ENCODE measurements around the gene TSBP1.
"Not testable (repeated sequence)": the region's sequence is repeated elsewhere in the genome, so short reads cannot be mapped to it uniquely, and the experiment has no call there.

Gene TSBP1

DNA sequence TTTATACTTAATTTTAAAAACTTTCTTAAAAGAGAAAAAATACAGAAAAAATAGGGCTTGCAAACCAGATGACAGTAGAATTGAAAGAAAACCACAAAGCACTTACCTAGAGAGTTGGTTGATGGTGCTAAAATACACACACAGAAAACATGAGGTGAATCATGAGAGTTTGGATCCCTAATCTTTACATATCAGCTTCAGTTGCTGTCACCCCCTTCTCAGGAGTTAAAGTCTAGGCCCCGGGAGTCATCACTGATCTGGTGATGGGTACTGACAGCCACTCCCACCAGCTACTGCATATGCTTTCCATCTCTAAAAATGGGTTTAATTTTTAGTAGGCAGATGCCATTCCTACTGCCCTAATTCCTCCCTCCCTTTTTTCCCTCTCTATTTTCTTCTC lies 16.7 kb downstream of the TSBP1 start:
- Histone ChIP-seq H3K9me3 (no peaks in the 10 kb centered on the region), H3K27me3 (ENCODE audit: low read depth) (no peaks in the 10 kb centered on the region), H3K4me3 (no peak overlapping the region), H3K4me1 (no peaks in the 10 kb centered on the region), H3K36me3 (replicated peaks) (no peaks in the 10 kb centered on the region)
- in situ Hi-C loops (cut with MboI; ENCODE audit: low sequenced_read_pairs), result no loop called here
- no peak for DNase-seq (ENCODE audit: low spot score in 2 of 2)

DNA sequence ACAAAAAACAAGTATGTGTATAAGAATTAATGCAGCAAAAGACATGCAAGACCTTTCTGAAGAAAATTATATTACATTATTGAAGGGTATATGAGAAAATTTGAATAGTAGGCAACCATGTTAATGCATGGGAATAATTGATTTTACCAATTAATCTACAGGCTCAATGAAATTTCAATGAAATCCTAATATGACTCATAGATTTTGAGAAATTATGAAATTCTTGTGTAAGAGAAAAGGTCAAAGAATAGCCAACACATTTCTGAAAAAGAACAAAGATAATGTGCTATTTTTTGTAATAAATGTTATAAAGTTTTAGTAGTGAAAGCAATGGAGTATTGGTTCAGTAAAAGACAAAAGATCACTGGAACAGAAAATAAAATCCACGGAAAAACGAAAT lies 18.4 kb downstream of the TSBP1 start:
- in situ Hi-C loops (cut with MboI; ENCODE audit: low sequenced_read_pairs), result no loop called here
- DNase-seq (ENCODE audit: low spot score in 2 of 2), result no peak
- Histone ChIP-seq H3K27me3 (ENCODE audit: low read depth) (0 out of 2 replicates have a peak, but pooled peaks cover 1% of the 10 kb centered on the region), H3K9me3 (no peaks in the 10 kb centered on the region), H3K36me3 (replicated peaks) (no peaks in the 10 kb centered on the region), H3K4me3 (no peak overlapping the region), H3K4me1 (no peaks in the 10 kb centered on the region)

DNA sequence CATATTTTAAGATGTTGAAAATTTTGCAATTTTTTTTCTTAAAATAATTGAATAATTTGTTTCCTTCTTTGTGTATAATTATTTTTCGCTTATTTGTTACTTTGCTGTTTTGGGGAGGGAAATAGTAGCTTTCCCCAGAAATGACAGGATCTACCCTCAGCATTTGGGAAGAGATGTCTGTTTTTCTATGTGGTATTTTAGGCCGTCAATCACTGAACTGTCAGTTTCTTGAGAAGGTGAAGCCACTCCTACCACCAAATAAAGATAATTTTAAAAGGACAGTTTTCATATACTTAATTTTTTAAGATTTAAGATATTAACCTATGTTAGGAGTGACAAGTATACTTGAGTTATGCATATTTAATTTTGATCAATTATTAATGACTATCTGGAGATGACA lies 31.5 kb downstream of the TSBP1 start:
- no peaks in the 10 kb centered on the region for H3K4me1 ChIP-seq
- H3K9me3 ChIP-seq, result no peaks in the 10 kb centered on the region
- DNase-seq (ENCODE audit: low spot score in 2 of 2), result no peak
- no peak overlapping the region for H3K4me3 ChIP-seq
- H3K27me3 ChIP-seq (ENCODE audit: low read depth), result peaks cover 4% of the 10 kb centered on the region; the same call in 1 of the 2 replicates
- H3K36me3 ChIP-seq (replicated peaks), result no peaks in the 10 kb centered on the region; the same call in 1 of the 2 replicates
- in situ Hi-C loops (cut with MboI; ENCODE audit: low sequenced_read_pairs), result no loop called here

GRCh38 chr6:32337186-32337805 lies 34.4 kb downstream of the TSBP1 start:
- no peaks in the 10 kb centered on the region for H3K9me3 ChIP-seq
- no peak overlapping the region for H3K4me3 ChIP-seq
- no peaks in the 10 kb centered on the region for H3K4me1 ChIP-seq
- H3K36me3 ChIP-seq (replicated peaks), result no peaks in the 10 kb centered on the region
- in situ Hi-C loops (cut with MboI; ENCODE audit: low sequenced_read_pairs), result no loop called here
- no peak for DNase-seq (ENCODE audit: low spot score in 2 of 2)
- peaks cover 4% of the 10 kb centered on the region; the same call in 1 of the 2 replicates for H3K27me3 ChIP-seq (ENCODE audit: low read depth)

DNA sequence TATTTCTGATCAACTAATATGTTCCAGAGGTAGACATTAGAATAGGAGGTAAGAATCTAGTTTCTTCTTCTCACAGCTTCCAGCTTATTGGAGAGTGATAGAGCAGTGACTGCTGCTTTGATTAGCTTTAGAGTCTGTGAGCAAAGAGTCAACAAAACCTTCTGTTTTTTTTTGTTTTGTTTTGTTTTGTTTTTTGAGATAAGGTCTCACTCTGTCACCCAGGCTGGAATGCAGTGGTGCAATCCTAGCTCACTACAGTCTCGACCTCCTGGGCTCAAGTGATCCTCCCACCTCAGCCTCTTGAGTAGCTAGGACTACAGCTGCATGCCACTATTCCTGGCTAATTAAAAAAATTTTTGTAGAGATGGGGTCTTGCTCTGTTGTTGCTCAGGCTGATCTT lies 39.3 kb downstream of the TSBP1 start:
- no peaks in the 10 kb centered on the region for H3K4me1 ChIP-seq
- peaks cover 2% of the 10 kb centered on the region; the same call in 1 of the 2 replicates for H3K27me3 ChIP-seq (ENCODE audit: low read depth)
- in situ Hi-C loops (cut with MboI; ENCODE audit: low sequenced_read_pairs), result no loop called here
- H3K9me3 ChIP-seq, result no peaks in the 10 kb centered on the region
- no peak for DNase-seq (ENCODE audit: low spot score in 2 of 2)
- H3K36me3 ChIP-seq (replicated peaks), result no peaks in the 10 kb centered on the region
- H3K4me3 ChIP-seq, result no peak overlapping the region

- no peaks in the 10 kb centered on the region for H3K4me1 ChIP-seq
- no peak overlapping the region for H3K4me3 ChIP-seq
- no peaks in the 10 kb centered on the region for H3K9me3 ChIP-seq
- no peak for DNase-seq (ENCODE audit: low spot score in 2 of 2)
- H3K27me3 ChIP-seq (ENCODE audit: low read depth), result peaks cover 2% of the 10 kb centered on the region; the same call in 1 of the 2 replicates
- in situ Hi-C loops (cut with MboI; ENCODE audit: low sequenced_read_pairs), result no loop called here
- H3K36me3 ChIP-seq (replicated peaks), result no peaks in the 10 kb centered on the region
Observed at GRCh38 chr6:32329141-32329540, 42.6 kb downstream of the TSBP1 start.

DNA sequence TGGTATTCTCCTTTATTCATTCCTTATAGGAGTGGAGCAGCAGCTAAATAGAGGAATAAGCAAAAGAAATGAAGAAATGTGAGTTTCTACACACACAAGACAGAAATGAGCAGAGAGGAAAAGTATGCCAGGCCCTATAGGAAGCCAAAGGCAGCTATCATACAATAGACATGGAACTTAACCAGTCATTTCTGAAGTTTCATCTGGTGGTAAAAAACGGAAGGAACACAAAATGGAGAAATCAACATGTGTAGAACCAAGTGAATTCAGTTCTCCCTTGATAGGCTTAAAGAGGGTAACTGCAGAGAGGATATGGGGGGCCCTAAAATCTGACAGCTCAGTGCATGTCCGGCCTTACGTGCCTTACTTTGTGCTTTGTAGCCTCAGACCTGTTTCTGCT lies 44.6 kb downstream of the TSBP1 start:
- in situ Hi-C loops (cut with MboI; ENCODE audit: low sequenced_read_pairs), result no loop called here
- no peak for DNase-seq (ENCODE audit: low spot score in 2 of 2)

GRCh38 chr6:32318501-32318900 lies 53.2 kb downstream of the TSBP1 start:
- in situ Hi-C loops (cut with MboI; ENCODE audit: low sequenced_read_pairs), result no loop called here
- peak; percentile 81 to 93 for DNase-seq (ENCODE audit: low spot score in 2 of 2)
- Histone ChIP-seq H3K36me3 (replicated peaks) (no peaks in the 10 kb centered on the region), H3K27me3 (ENCODE audit: low read depth) (no peaks in the 10 kb centered on the region), H3K9me3 (no peaks in the 10 kb centered on the region), H3K4me3 (no peak overlapping the region), H3K4me1 (peaks cover 29% of the 10 kb centered on the region)

More for the DNA sequence above, 44.6 kb downstream of the TSBP1 start:
- Histone ChIP-seq H3K36me3 (replicated peaks) (no peaks in the 10 kb centered on the region), H3K9me3 (no peaks in the 10 kb centered on the region), H3K27me3 (ENCODE audit: low read depth) (peaks cover 2% of the 10 kb centered on the region; the same call in 1 of the 2 replicates), H3K4me1 (no peaks in the 10 kb centered on the region), H3K4me3 (no peak overlapping the region)

- H3K4me3 ChIP-seq, result no peak overlapping the region
- no peaks in the 10 kb centered on the region for H3K27me3 ChIP-seq (ENCODE audit: low read depth)
- in situ Hi-C loops (cut with MboI; ENCODE audit: low sequenced_read_pairs), result no loop called here
Observed at GRCh38 chr6:32317541-32317940, 54.2 kb downstream of the TSBP1 start.

GRCh38 chr6:32313964-32314363 lies 57.7 kb downstream of the TSBP1 start:
- Histone ChIP-seq H3K27me3 (ENCODE audit: low read depth) (no peaks in the 10 kb centered on the region), H3K36me3 (replicated peaks) (no peaks in the 10 kb centered on the region), H3K9me3 (no peaks in the 10 kb centered on the region), H3K4me1 (peaks cover 29% of the 10 kb centered on the region), H3K4me3 (no peak overlapping the region)
- in situ Hi-C loops (cut with MboI; ENCODE audit: low sequenced_read_pairs), result no loop called here
- DNase-seq (ENCODE audit: low spot score in 2 of 2), result no peak

More at GRCh38 chr6:32317541-32317940, 54.2 kb downstream of the TSBP1 start:
- Histone ChIP-seq H3K9me3 (no peaks in the 10 kb centered on the region), H3K4me1 (peaks cover 29% of the 10 kb centered on the region), H3K36me3 (replicated peaks) (no peaks in the 10 kb centered on the region)
- DNase-seq (ENCODE audit: low spot score in 2 of 2), result peak; percentile 40 to 81

DNA sequence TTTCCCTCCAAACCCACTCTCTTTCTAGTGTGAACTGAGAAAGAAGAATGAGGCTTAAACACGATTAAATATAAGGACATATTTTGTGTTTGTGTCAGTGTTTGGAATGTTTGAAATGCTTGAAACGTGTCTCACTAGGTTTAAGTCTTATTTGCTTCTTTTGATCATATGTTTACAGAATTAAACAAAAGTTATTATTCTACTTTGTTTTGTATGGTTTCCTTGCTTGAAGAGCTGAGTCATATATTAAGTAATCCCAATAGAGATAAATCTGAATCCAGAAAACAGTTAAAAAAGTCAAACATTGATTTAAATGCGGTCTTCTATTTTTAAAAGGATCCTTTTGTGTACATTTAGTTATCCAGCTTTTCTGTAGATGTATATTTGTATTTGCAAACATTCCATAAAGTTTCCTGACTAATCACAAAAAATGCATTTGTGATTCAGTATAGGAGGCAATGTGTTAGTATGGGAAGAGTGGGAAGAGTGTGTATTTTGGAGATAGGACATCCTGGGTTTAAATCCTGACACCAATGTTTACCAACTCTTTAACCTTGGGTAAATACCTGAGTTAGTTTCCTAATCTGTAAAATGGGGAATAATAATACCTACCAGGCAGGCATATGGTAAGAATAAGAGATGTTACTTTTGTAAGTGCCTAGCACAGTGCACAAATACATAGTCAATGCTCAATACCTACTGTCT lies 72.9 kb downstream of the TSBP1 start:
- H3K4me3 ChIP-seq, result no peak overlapping the region
- no peaks in the 10 kb centered on the region for H3K27me3 ChIP-seq (ENCODE audit: low read depth)
- no peaks in the 10 kb centered on the region for H3K36me3 ChIP-seq (replicated peaks)
- H3K4me1 ChIP-seq, result peaks cover 3% of the 10 kb centered on the region
- no peaks in the 10 kb centered on the region for H3K9me3 ChIP-seq
- in situ Hi-C loops (cut with MboI; ENCODE audit: low sequenced_read_pairs), result no loop called here
- no peak for DNase-seq (ENCODE audit: low spot score in 2 of 2)

GRCh38 chr6:32294980-32295379 lies 76.7 kb downstream of the TSBP1 start:
- H3K27me3 ChIP-seq (ENCODE audit: low read depth), result peaks cover 14% of the 10 kb centered on the region; the same call in 1 of the 2 replicates
- H3K9me3 ChIP-seq; DNase-seq (ENCODE audit: low spot score in 2 of 2); H3K4me1 ChIP-seq; H3K36me3 ChIP-seq (replicated peaks); H3K4me3 ChIP-seq; in situ Hi-C loops (cut with MboI; ENCODE audit: low sequenced_read_pairs): not testable (repeated sequence)

- H3K4me3 ChIP-seq, result no peak overlapping the region
- H3K27me3 ChIP-seq (ENCODE audit: low read depth), result peaks cover 14% of the 10 kb centered on the region; the same call in 1 of the 2 replicates
- no peaks in the 10 kb centered on the region for H3K4me1 ChIP-seq
- no peaks in the 10 kb centered on the region for H3K36me3 ChIP-seq (replicated peaks)
- no peaks in the 10 kb centered on the region for H3K9me3 ChIP-seq
- no peak for DNase-seq (ENCODE audit: low spot score in 2 of 2)
- in situ Hi-C loops (cut with MboI; ENCODE audit: low sequenced_read_pairs), result no loop called here
Observed at GRCh38 chr6:32294566-32294965, 77.1 kb downstream of the TSBP1 start.

GRCh38 chr6:32293695-32294094 lies 78.0 kb downstream of the TSBP1 start:
- Histone ChIP-seq H3K36me3 (replicated peaks) (no peaks in the 10 kb centered on the region), H3K9me3 (no peaks in the 10 kb centered on the region), H3K4me3 (no peak overlapping the region), H3K27me3 (ENCODE audit: low read depth) (peaks cover 14% of the 10 kb centered on the region; the same call in 1 of the 2 replicates), H3K4me1 (no peaks in the 10 kb centered on the region)
- in situ Hi-C loops (cut with MboI; ENCODE audit: low sequenced_read_pairs), result no loop called here
- DNase-seq (ENCODE audit: low spot score in 2 of 2), result no peak

Measured in HAP-1 (cell line).